22Rv1 (cell line): ENCODE results near the gene NDC80.

Source experiments
- H3K27ac ChIP-seq: fragments of 450-650 bp; 2 replicates; pipeline ENCODE4 v1.5.1; 2017
- CTCF ChIP-seq: fragments of 450-650 bp; IDR thresholded peaks from 2 replicates; pipeline ENCODE4 v1.5.1; 2017; ENCODE audit warnings: mild to moderate bottlenecking
- ZFX ChIP-seq: fragments of 450-650 bp; IDR thresholded peaks from 2 replicates; pipeline ENCODE4 v1.6.1; 2017; ENCODE audit warnings: antibody characterized with exemption, borderline replicate concordance

The NDC80 gene

DNA sequence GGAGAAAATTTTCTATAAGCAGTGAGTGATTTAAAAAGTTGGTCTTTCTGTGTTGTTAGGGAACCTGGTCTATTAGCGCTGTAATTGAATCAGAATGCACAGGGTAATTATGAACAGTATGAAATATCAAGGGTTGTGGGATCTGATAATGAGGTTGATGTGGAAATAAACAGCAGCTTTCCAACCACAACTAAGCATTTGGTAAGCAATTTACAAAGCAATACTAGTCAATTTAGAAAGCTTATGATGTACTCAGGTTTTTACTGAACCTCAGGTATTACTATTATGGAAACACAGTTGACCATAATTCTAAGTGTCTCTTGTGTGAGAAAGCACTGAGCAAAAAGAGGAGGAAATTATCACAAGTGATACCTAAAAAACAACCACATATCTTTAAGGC lies 73.2 kb downstream of the NDC80 start:
- H3K27ac ChIP-seq = no peak overlapping the region
- TF ChIP-seq CTCF (no peak), ZFX (no peak)

GRCh38 chr18:2651981-2652380 lies 80.6 kb downstream of the NDC80 start:
- no peak overlapping the region for H3K27ac ChIP-seq
- TF ChIP-seq CTCF = no peak
- no peak for TF ChIP-seq ZFX

DNA sequence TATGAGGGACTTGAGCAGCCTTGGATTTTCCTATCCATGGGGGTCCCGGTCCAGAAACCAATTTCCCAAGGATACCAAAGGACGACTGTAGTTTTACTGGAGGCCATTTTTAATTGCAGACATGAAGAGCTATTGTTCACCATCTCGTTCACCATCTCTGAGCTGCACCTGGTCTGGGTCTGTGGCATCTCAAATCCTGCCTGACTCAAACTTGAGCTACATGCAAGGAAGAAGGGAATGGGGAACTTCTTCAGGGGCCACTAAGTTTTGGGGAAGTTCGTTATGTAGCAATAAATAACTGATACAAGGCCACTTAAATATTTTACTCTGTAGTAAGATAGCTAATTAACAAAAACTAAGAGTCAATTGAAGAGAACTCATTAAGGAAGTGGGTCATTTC lies 82.1 kb downstream of the NDC80 start:
- no peak overlapping the region for H3K27ac ChIP-seq
- TF ChIP-seq CTCF (no peak), ZFX (no peak)

DNA sequence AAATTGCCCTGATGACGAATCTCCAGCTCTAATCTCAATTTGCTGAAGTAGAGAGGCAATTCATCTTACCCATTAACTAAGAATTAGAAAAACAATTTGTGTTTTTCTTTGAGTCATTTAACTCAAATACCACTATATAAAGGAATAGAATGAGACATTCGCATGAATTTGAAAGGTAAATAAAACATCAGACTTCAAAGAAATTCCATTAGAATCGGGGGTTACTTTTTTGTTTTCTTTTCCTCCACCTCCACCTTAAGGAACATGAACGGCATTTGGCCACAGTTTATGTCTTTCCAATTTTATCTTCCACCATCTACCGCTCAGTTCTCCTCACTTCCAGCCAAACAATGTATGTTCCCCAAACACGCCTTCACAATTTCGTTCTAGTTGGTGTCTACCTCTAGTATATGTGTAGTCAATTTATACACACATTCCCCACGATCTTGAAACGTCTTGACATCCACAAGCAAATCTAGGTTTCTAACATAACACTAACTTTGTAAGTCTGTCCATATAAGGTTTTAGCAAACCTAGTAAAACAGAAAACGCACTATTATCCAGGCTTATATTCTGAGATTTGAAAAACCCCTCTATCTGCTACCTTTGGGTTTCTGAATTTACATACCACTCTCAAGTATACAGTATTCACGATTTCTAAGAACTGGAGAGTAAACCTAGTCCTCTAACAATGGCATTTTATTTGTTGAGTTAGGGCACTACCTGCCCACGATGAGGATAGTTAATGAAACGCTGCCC lies 83.0 kb downstream of the NDC80 start:
- TF ChIP-seq ZFX (no peak), CTCF (no peak)
- H3K27ac ChIP-seq = peak overlapping the region; percentile 97

GRCh38 chr18:2654928-2655177 lies 83.5 kb downstream of the NDC80 start:
- TF ChIP-seq CTCF (no peak), ZFX (no peak)
- H3K27ac ChIP-seq = peak overlapping the region; percentile 97

DNA sequence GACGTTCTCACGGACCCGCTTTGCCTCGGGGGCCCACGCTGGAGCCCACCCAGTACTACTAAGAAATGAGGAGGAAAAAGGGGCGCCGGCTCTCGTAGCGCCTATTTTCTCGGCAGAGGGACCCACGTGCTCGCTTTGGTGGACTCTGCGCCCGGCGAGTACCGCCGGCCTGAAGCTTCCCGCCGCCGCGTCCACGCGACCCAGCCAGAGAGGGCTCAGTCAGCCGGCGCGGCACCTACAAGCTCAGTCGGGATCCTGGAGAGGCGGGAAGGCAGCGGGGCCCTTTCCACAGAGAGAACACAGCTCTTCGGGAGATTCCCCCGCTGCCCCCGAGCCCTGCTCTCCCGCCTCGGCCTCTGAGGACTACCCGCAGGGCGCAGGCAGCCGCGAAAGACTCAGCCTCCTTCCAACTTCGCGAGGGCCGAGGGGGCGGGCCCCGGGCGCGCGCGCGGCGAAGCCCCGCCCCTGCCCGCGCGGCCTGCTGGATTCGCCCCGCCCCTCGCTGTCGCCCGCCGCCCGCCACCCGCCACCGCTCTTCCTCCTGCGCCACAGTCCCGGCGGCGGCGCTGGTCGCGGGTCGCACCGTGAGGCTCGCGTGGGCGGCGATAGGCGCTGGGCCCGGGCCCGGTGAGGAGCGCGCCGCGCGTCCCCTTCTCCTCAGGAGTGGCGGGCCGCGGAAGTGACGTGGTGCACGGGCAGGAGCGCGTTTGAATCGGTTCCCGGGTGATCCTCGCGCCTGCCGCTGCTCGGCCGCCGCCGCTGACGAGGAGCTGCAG lies 84.0 kb downstream of the NDC80 start, which contains the start of gene SMCHD1:
Gene SMCHD1 (plus strand): TSS at position 549 of the 776 bp plus-strand sequence. CDS start 350 bp downstream, outside the sequence.
- peak within 1 kb of the TSS; percentile 97 for H3K27ac ChIP-seq
- no peak for TF ChIP-seq CTCF
- no peak for TF ChIP-seq ZFX

GRCh38 chr18:2655954-2656236 lies 84.5 kb downstream of the NDC80 start:
- H3K27ac ChIP-seq = peak overlapping the region; percentile 97

More at GRCh38 chr18:2655954-2656236, 84.5 kb downstream of the NDC80 start:
- TF ChIP-seq ZFX (no peak), CTCF (no peak)
